Measurements from ENCODE around the gene KLHL41.

KLHL41 gene

DNA sequence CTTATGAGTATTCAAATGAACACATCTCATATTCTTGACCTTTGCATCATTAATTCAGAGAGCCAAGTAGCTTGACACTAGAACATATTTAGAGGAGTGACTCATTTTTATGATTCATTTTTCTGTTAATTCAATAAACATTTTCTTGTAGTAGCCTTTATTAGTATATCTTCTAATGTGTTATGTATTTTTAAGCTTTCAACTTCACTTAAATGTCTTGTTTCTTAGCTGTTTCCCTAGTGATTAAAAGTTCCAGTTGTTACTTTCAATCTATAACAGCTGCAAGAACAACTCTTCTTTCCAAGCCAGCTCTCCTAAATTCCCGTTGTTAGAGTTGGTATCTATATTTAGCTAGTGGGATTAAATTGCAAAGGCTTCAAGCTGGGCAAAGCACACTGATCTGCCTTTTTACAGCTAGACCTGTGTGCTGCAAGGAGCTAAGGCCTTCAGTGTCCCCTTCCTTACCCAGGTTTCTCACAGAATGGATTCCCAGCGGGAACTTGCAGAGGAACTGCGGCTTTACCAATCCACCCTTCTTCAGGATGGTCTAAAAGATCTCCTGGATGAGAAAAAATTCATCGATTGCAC, at the start of gene KLHL41:
Gene KLHL41 (plus strand): TSS at position 405 of the 588 bp plus-strand sequence. CDS start 77 bp downstream, at position 482.
- DNase-seq (ENCODE audit: extremely low spot score), result no peak
- ChIA-PET CTCF (interaction anchor here (0.9 to 1.2 kb wide), 2 partner anchors 20 to 31 kb away, joined by 3 read pairs; no protein-coding TSS in a partner anchor), POLR2A (no interaction called here)
- TF ChIP-seq, protein P1, sequence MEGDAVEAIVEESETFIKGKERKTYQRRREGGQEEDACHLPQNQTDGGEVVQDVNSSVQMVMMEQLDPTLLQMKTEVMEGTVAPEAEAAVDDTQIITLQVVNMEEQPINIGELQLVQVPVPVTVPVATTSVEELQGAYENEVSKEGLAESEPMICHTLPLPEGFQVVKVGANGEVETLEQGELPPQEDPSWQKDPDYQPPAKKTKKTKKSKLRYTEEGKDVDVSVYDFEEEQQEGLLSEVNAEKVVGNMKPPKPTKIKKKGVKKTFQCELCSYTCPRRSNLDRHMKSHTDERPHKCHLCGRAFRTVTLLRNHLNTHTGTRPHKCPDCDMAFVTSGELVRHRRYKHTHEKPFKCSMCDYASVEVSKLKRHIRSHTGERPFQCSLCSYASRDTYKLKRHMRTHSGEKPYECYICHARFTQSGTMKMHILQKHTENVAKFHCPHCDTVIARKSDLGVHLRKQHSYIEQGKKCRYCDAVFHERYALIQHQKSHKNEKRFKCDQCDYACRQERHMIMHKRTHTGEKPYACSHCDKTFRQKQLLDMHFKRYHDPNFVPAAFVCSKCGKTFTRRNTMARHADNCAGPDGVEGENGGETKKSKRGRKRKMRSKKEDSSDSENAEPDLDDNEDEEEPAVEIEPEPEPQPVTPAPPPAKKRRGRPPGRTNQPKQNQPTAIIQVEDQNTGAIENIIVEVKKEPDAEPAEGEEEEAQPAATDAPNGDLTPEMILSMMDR (IDR thresholded peaks at IDR 0.05; ENCODE audit: control extremely low read depth, extremely low read depth, low read depth, missing control alignments), result no peak

DNA sequence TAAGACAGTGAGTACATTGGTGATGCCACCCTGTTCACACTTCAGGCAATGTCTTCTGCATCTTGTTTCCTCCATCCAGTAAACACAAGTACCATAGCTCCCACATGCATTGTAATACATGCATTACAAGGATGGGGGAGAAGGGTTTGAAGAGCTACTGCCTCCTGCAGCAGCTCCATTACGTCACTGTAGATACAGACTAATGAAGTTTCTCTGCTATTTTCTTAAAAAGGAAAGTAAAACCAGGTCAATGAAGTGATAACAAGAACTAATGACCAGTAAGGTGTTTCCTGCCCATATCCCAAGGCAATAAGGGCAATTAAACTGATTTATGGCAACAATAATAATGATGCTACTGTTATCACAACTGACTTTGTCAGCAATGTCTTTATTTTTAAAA, 48.4 kb upstream of the KLHL41 start:
- ChIA-PET CTCF (interaction anchor here (0.8 to 1.8 kb wide), 4 partner anchors 9 to 27 kb away, joined by 3 to 7 read pairs (median 3); no protein-coding TSS in a partner anchor), POLR2A (no interaction called here)
- TF ChIP-seq, protein P1 (IDR thresholded peaks at IDR 0.05; ENCODE audit: control extremely low read depth, extremely low read depth, low read depth, missing control alignments), result no peak
- DNase-seq (ENCODE audit: extremely low spot score), result no peak

GRCh38 chr2:169462896-169463695, 46.4 kb upstream of the KLHL41 start:
- TF ChIP-seq, protein P1 (IDR thresholded peaks at IDR 0.05; ENCODE audit: control extremely low read depth, extremely low read depth, low read depth, missing control alignments), result no peak
- POLR2A ChIA-PET, result interaction anchor here (0.6 kb wide), 1 partner anchor 275 kb away, joined by 4 read pairs; no protein-coding TSS in a partner anchor
- no peak for DNase-seq (ENCODE audit: extremely low spot score)
- CTCF ChIA-PET, result interaction anchor here (1.5 to 1.6 kb wide), 3 partner anchors 9 to 17 kb away, joined by 3 to 7 read pairs (median 4); partner anchors contain the start of gene BBS5

- no peak for DNase-seq (ENCODE audit: extremely low spot score)
- ChIA-PET POLR2A (no interaction called here), CTCF (interaction anchor here (1.2 kb wide), 1 partner anchor 17 kb away, joined by 3 read pairs; no protein-coding TSS in a partner anchor)
- TF ChIP-seq, protein P1 (IDR thresholded peaks at IDR 0.05; ENCODE audit: control extremely low read depth, extremely low read depth, low read depth, missing control alignments), result no peak
Observed at GRCh38 chr2:169464466-169464865, 45.0 kb upstream of the KLHL41 start.

- DNase-seq (ENCODE audit: extremely low spot score), result no peak
- ChIA-PET POLR2A (no interaction called here), CTCF (interaction anchor here (1.2 kb wide), 1 partner anchor 16 kb away, joined by 3 read pairs; no protein-coding TSS in a partner anchor)
- TF ChIP-seq, protein P1 (IDR thresholded peaks at IDR 0.05; ENCODE audit: control extremely low read depth, extremely low read depth, low read depth, missing control alignments), result no peak
Observed at GRCh38 chr2:169464882-169465281, 44.6 kb upstream of the KLHL41 start.

GRCh38 chr2:169468841-169469240, 40.7 kb upstream of the KLHL41 start:
- ChIA-PET POLR2A (no interaction called here), CTCF (interaction anchor here (4.5 kb wide), 1 partner anchor 12 kb away, joined by 44 read pairs; the partner anchor contains the start of gene BBS5)
- TF ChIP-seq, protein P1 (IDR thresholded peaks at IDR 0.05; ENCODE audit: control extremely low read depth, extremely low read depth, low read depth, missing control alignments), result no peak
- DNase-seq (ENCODE audit: extremely low spot score), result no peak
